ENCODE measurements around the gene OOSP2. TPM values are rescaled to one million over a fixed set of nuclear protein-coding genes. Genes with fewer than 3 reads are reported as not detected.

Gene OOSP2
- total RNA-seq, 1 experiment from 2014 or later, result not detected

GRCh38 chr11:60085909-60086308 is 45.7 kb downstream of the OOSP2 start:
- Mint-ChIP-seq H3K4me1 (ENCODE audit: insufficient read depth, unreplicated experiment) (no peaks in the 10 kb centered on the region), H3K27me3 (ENCODE audit: insufficient read depth, unreplicated experiment) (peaks cover 25% of the 10 kb centered on the region), H3K9me3 (ENCODE audit: unreplicated experiment) (no peaks in the 10 kb centered on the region), H3K4me3 (ENCODE audit: unreplicated experiment) (no peak overlapping the region), H3K27ac (ENCODE audit: low read depth, unreplicated experiment) (no peak overlapping the region), H3K36me3 (ENCODE audit: insufficient read depth, unreplicated experiment) (no peaks in the 10 kb centered on the region)
- ChIA-PET POLR2A (no interaction called here), CTCF (no interaction called here)
- intact Hi-C loops (cut with micrococcal nuclease), result no loop called here
- BruUV-seq (replicated peaks), result no TSS peak
- TF ChIP-seq CTCF (IDR thresholded peaks at IDR 0.05; ENCODE audit: unreplicated experiment), result no peak
- no peak for DNase-seq (ENCODE audit: unreplicated experiment)

GRCh38 chr11:60087239-60087638 is 47.0 kb downstream of the OOSP2 start:
- no TSS peak for BruUV-seq (replicated peaks)
- Mint-ChIP-seq H3K27me3 (ENCODE audit: insufficient read depth, unreplicated experiment) (peaks cover 25% of the 10 kb centered on the region), H3K27ac (ENCODE audit: low read depth, unreplicated experiment) (no peak overlapping the region), H3K36me3 (ENCODE audit: insufficient read depth, unreplicated experiment) (no peaks in the 10 kb centered on the region), H3K4me3 (ENCODE audit: unreplicated experiment) (no peak overlapping the region), H3K9me3 (ENCODE audit: unreplicated experiment) (no peaks in the 10 kb centered on the region), H3K4me1 (ENCODE audit: insufficient read depth, unreplicated experiment) (no peaks in the 10 kb centered on the region)
- ChIA-PET POLR2A (no interaction called here), CTCF (no interaction called here)
- intact Hi-C loops (cut with micrococcal nuclease), result no loop called here
- no peak for DNase-seq (ENCODE audit: unreplicated experiment)
- no peak for TF ChIP-seq CTCF (IDR thresholded peaks at IDR 0.05; ENCODE audit: unreplicated experiment)

DNA sequence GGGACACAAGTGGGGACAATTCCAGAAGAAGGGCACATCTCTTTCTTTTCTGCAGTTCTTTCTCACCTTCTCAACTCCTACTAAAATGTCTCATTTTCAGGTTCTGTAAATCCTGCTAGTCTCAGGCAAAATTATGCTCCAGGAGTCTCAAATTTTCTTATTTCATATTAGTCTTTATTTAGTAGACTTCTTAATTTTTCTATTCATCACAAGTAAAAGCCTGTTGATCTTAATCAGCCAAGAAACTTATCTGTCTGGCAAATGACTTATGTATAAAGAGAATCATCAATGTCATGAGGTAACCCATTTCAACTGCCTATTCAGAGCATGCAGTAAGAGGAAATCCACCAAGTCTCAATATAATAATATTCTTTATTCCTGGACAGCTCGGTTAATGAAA is 48.2 kb downstream of the OOSP2 start, which contains the start of gene MS4A2:
MS4A2 (plus strand) TSS at position 301 of the 400 bp plus-strand sequence. CDS start 102 bp downstream, outside the sequence.
- ChIA-PET CTCF (interaction anchor here (0.6 kb wide), 1 partner anchor 14 kb away, joined by 3 read pairs; no protein-coding TSS in a partner anchor), POLR2A (no interaction called here)
- no peak within 1 kb of the TSS for H3K27ac Mint-ChIP-seq (ENCODE audit: low read depth, unreplicated experiment)
- BruUV-seq (replicated peaks), result no TSS peak
- H3K4me3 Mint-ChIP-seq (ENCODE audit: unreplicated experiment), result no peak within 1 kb of the TSS
- intact Hi-C loops (cut with micrococcal nuclease), result no loop called here
- DNase-seq (ENCODE audit: unreplicated experiment), result no peak
- H3K27me3 Mint-ChIP-seq (ENCODE audit: insufficient read depth, unreplicated experiment), result peaks cover 23% of the 10 kb centered on the region
- H3K9me3 Mint-ChIP-seq (ENCODE audit: unreplicated experiment), result no peaks in the 10 kb centered on the region
- no peaks in the 10 kb centered on the region for H3K36me3 Mint-ChIP-seq (ENCODE audit: insufficient read depth, unreplicated experiment)
- H3K4me1 Mint-ChIP-seq (ENCODE audit: insufficient read depth, unreplicated experiment), result no peaks in the 10 kb centered on the region
- TF ChIP-seq CTCF (IDR thresholded peaks at IDR 0.05; ENCODE audit: unreplicated experiment), result no peak

DNA sequence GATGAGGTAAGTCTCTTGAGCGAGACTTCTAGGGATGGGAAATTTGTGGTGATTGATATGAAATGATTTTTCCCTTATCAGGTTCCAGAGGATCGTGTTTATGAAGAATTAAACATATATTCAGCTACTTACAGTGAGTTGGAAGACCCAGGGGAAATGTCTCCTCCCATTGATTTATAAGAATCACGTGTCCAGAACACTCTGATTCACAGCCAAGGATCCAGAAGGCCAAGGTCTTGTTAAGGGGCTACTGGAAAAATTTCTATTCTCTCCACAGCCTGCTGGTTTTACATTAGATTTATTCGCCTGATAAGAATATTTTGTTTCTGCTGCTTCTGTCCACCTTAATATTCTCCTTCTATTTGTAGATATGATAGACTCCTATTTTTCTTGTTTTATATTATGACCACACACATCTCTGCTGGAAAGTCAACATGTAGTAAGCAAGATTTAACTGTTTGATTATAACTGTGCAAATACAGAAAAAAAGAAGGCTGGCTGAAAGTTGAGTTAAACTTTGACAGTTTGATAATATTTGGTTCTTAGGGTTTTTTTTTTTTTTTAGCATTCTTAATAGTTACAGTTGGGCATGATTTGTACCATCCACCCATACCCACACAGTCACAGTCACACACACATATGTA is 55.4 kb downstream of the OOSP2 start:
- intact Hi-C loops (cut with micrococcal nuclease), result no loop called here
- ChIA-PET CTCF (no interaction called here), POLR2A (no interaction called here)
- H3K4me3 Mint-ChIP-seq (ENCODE audit: unreplicated experiment), result no peak overlapping the region
- no peaks in the 10 kb centered on the region for H3K36me3 Mint-ChIP-seq (ENCODE audit: insufficient read depth, unreplicated experiment)
- no peak overlapping the region for H3K27ac Mint-ChIP-seq (ENCODE audit: low read depth, unreplicated experiment)
- DNase-seq (ENCODE audit: unreplicated experiment), result no peak
- H3K9me3 Mint-ChIP-seq (ENCODE audit: unreplicated experiment), result no peaks in the 10 kb centered on the region
- no peak for TF ChIP-seq CTCF (IDR thresholded peaks at IDR 0.05; ENCODE audit: unreplicated experiment)
- no TSS peak for BruUV-seq (replicated peaks)
- H3K27me3 Mint-ChIP-seq (ENCODE audit: insufficient read depth, unreplicated experiment), result no peaks in the 10 kb centered on the region
- H3K4me1 Mint-ChIP-seq (ENCODE audit: insufficient read depth, unreplicated experiment), result no peaks in the 10 kb centered on the region

Measured in MCF 10A (cell line).